DND-41 (cell line): ENCODE data around the gene B3GALT6.
A peak's percentile ranks its signal among the peaks of the same experiment; 100 is the strongest.

Source experiments
- ATAC-seq: fragments of 200-7000 bp; cut with Tn5 transposase; 3 replicates; pipeline ENCODE4 v1.9.1; 2021; ENCODE audit warnings: low read depth; ENCODE audit not compliant: insufficient read depth
- DNase-seq: peaks from one replicate; pipeline ENCODE4 v3.0.0-alpha.2; 2020
- H2AFZ ChIP-seq: 2 replicates; pipeline ENCODE4 v1.6.0; 2012; ENCODE audit warnings: low read depth, low read length
- H3K27ac ChIP-seq: 2 replicates; pipeline ENCODE4 v1.5.1; 2012; ENCODE audit warnings: low read length, inconsistent platforms
- H3K27me3 ChIP-seq: fragments of 200-600 bp; sonication (generic); 2 replicates; pipeline ENCODE4 v1.6.0; 2012; ENCODE audit warnings: low read length, mild to moderate bottlenecking, inconsistent platforms; ENCODE audit not compliant: insufficient read depth, poor library complexity
- H3K36me3 ChIP-seq: 2 replicates; pipeline ENCODE4 v1.5.1; 2012; ENCODE audit warnings: low read length, inconsistent platforms; ENCODE audit not compliant: insufficient read depth
- H3K4me1 ChIP-seq: 2 replicates; pipeline ENCODE4 v1.5.1; 2012; ENCODE audit warnings: mild to moderate bottlenecking, low read length; ENCODE audit not compliant: insufficient read depth
- H3K4me2 ChIP-seq: 2 replicates; pipeline ENCODE4 v1.6.0; 2012; ENCODE audit warnings: mild to moderate bottlenecking, moderate library complexity, low read length, inconsistent platforms; ENCODE audit not compliant: insufficient read depth
- H3K4me3 ChIP-seq, 2 experiments: fragments of 200-600 bp in 1 of 2; shearing (Covaris generic) in 1 of 2; 2 replicates each; pipeline ENCODE4 v1.5.1; 2012 to 2016; ENCODE audit warnings: inconsistent platforms in 2 of 2, low read length in 2 of 2, mild to moderate bottlenecking in 2 of 2, low read depth in 1 of 2, moderate library complexity in 1 of 2
- H3K79me2 ChIP-seq: 2 replicates; pipeline ENCODE4 v1.6.0; 2012; ENCODE audit warnings: low read length, inconsistent platforms; ENCODE audit not compliant: insufficient read depth
- H3K9ac ChIP-seq: 2 replicates; pipeline ENCODE4 v1.6.0; 2012; ENCODE audit warnings: low read depth, mild to moderate bottlenecking, inconsistent platforms, low read length, moderate library complexity
- H3K9me3 ChIP-seq: 2 replicates; pipeline ENCODE4 v1.5.1; 2012; ENCODE audit warnings: low read length, moderate library complexity, mild to moderate bottlenecking, inconsistent platforms; ENCODE audit not compliant: insufficient read depth, severe bottlenecking
- H4K20me1 ChIP-seq: 2 replicates; pipeline ENCODE4 v1.6.0; 2012; ENCODE audit warnings: low read length; ENCODE audit not compliant: insufficient read depth
- EZH2 ChIP-seq: IDR thresholded peaks from 3 replicates; pipeline ENCODE4 v1.6.1; 2012; ENCODE audit warnings: borderline replicate concordance, low read depth, mild to moderate bottlenecking, moderate library complexity, low read length, inconsistent platforms; ENCODE audit not compliant: severe bottlenecking
- TF ChIP-seq, protein P1 (sequence below): IDR thresholded peaks from 2 replicates; pipeline ENCODE4 v1.5.1; 2012; ENCODE audit warnings: borderline replicate concordance, low read length, moderate library complexity, mild to moderate bottlenecking; ENCODE audit not compliant: poor library complexity, severe bottlenecking; ENCODE audit errors: extremely low read depth

Gene B3GALT6

DNA sequence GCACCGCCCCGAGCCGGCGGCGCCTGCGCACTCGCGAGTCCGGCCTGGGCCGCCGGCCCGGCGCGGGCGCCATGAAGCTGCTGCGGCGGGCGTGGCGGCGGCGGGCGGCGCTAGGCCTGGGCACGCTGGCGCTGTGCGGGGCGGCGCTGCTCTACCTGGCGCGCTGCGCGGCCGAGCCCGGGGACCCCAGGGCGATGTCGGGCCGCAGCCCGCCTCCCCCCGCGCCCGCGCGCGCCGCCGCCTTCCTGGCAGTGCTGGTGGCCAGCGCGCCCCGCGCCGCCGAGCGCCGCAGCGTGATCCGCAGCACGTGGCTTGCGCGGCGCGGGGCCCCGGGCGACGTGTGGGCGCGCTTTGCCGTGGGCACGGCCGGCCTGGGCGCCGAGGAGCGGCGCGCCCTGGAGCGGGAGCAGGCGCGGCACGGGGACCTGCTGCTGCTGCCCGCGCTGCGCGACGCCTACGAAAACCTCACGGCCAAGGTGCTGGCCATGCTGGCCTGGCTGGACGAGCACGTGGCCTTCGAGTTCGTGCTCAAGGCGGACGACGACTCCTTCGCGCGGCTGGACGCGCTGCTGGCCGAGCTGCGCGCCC, at the start of gene B3GALT6:
Gene B3GALT6, plus strand, starts transcription at position 30 of the 588 bp plus-strand sequence. Its CDS starts 42 bp downstream, at position 72.
- Histone ChIP-seq H3K36me3 (peaks cover 60% of the 10 kb centered on the region), H3K4me1 (peaks cover 39% of the 10 kb centered on the region), H3K4me2 (peak within 1 kb of the TSS; percentile 99), H3K27me3 (no peaks in the 10 kb centered on the region), H3K27ac (peak within 1 kb of the TSS; percentile 88), H3K4me3 (peak within 1 kb of the TSS; percentile 94 to 99), H3K9me3 (no peaks in the 10 kb centered on the region), H4K20me1 (peaks cover 67% of the 10 kb centered on the region), H3K9ac (peak within 1 kb of the TSS; percentile 98), H3K79me2 (peaks cover 74% of the 10 kb centered on the region), H2AFZ (peak within 1 kb of the TSS; percentile 97)
- no peak for DNase-seq
- no peak for TF ChIP-seq EZH2
- TF ChIP-seq, protein P1, sequence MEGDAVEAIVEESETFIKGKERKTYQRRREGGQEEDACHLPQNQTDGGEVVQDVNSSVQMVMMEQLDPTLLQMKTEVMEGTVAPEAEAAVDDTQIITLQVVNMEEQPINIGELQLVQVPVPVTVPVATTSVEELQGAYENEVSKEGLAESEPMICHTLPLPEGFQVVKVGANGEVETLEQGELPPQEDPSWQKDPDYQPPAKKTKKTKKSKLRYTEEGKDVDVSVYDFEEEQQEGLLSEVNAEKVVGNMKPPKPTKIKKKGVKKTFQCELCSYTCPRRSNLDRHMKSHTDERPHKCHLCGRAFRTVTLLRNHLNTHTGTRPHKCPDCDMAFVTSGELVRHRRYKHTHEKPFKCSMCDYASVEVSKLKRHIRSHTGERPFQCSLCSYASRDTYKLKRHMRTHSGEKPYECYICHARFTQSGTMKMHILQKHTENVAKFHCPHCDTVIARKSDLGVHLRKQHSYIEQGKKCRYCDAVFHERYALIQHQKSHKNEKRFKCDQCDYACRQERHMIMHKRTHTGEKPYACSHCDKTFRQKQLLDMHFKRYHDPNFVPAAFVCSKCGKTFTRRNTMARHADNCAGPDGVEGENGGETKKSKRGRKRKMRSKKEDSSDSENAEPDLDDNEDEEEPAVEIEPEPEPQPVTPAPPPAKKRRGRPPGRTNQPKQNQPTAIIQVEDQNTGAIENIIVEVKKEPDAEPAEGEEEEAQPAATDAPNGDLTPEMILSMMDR = no peak
- no peak for ATAC-seq

DNA sequence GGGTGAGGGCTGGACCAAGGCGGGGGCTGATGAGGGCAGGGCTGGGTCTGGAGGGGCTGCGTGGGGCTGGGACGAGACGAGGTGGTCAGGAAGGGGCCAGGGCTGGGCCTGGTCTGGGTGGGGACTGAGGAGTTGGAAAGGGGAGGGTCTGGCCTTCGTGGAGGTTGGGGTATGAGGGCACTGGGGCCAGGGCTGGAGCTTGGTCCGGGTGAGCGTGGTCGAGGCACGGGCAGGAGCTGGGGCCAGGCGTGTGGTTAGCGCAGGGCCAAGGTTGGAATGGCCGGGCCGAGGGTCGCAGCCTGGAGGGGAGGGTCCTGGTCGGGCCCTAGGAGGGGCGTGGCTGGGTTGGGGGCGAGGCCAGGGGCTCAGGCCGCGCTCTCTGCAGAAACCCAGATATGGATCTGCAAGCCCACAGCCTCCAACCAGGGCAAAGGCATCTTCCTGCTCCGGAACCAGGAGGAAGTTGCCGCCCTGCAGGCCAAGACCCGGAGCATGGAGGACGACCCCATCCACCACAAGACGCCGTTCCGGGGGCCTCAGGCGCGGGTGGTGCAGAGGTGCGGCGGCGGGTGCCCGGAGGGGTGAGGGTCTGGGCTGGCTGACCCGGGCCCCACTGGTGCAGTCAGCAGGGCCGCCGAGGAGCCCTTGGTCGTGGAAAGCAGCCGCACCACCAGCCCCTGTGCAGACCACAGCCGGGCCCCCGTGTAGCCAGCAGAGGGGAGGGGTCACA, 49.4 kb upstream of the B3GALT6 start:
- Histone ChIP-seq H3K27ac (no peak overlapping the region), H4K20me1 (no peaks in the 10 kb centered on the region; the same call in 1 of the 2 replicates), H3K79me2 (no peaks in the 10 kb centered on the region), H3K4me2 (no peak overlapping the region), H2AFZ (no peak overlapping the region), H3K4me3 (no peak overlapping the region), H3K9ac (no peak overlapping the region), H3K9me3 (no peaks in the 10 kb centered on the region), H3K4me1 (no peaks in the 10 kb centered on the region), H3K36me3 (no peaks in the 10 kb centered on the region), H3K27me3 (no peaks in the 10 kb centered on the region)
- DNase-seq (no peak), ATAC-seq (no peak)
- no peak for TF ChIP-seq EZH2
- TF ChIP-seq, protein P1 = no peak

DNA sequence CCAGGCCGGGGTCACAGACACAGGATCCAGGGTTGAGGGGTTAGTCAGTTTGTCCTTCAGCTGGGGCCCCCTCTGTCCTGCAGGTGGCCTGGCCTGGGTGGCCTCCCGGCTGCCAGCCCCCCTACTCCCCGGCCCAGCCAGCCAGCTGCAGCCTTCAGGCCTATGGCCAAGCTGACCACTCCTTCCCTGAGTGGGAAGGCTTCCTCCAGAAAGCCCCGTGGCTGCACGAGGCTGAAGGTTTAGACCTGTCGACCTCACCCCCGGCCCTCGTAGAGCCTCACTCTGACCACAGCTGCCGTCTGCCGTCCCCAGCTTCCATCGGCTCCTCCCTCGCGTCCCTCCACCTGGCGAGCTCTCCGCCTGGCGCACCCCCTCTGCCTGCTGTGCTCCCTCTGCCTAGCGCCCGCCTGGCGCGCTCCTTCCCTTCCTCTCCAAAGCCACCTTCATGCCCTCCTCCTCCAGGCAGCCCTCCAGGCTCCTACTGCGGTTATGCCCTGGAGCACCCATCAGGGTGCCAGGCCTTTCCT, 48.8 kb upstream of the B3GALT6 start:
- TF ChIP-seq, protein P1 = no peak
- no peak for TF ChIP-seq EZH2
- no peak for DNase-seq
- H3K4me2 ChIP-seq = no peak overlapping the region

More for the DNA sequence above, 48.8 kb upstream of the B3GALT6 start:
- Histone ChIP-seq H2AFZ (no peak overlapping the region), H3K9ac (no peak overlapping the region), H3K9me3 (no peaks in the 10 kb centered on the region), H3K27me3 (no peaks in the 10 kb centered on the region), H3K36me3 (no peaks in the 10 kb centered on the region), H3K4me1 (no peaks in the 10 kb centered on the region), H3K79me2 (no peaks in the 10 kb centered on the region), H3K4me3 (no peak overlapping the region), H3K27ac (no peak overlapping the region), H4K20me1 (no peaks in the 10 kb centered on the region; the same call in 1 of the 2 replicates)
- ATAC-seq = no peak
